ENCODE results near the gene SEMA6B. TPM values are rescaled to one million over a fixed set of nuclear protein-coding genes. Genes with fewer than 3 reads are reported as not detected.

Gene SEMA6B
- total and polyA plus RNA-seq, 2 of the 4 experiments (the other 2 are of a cell fraction), result 0.18 to 0.72 TPM

DNA sequence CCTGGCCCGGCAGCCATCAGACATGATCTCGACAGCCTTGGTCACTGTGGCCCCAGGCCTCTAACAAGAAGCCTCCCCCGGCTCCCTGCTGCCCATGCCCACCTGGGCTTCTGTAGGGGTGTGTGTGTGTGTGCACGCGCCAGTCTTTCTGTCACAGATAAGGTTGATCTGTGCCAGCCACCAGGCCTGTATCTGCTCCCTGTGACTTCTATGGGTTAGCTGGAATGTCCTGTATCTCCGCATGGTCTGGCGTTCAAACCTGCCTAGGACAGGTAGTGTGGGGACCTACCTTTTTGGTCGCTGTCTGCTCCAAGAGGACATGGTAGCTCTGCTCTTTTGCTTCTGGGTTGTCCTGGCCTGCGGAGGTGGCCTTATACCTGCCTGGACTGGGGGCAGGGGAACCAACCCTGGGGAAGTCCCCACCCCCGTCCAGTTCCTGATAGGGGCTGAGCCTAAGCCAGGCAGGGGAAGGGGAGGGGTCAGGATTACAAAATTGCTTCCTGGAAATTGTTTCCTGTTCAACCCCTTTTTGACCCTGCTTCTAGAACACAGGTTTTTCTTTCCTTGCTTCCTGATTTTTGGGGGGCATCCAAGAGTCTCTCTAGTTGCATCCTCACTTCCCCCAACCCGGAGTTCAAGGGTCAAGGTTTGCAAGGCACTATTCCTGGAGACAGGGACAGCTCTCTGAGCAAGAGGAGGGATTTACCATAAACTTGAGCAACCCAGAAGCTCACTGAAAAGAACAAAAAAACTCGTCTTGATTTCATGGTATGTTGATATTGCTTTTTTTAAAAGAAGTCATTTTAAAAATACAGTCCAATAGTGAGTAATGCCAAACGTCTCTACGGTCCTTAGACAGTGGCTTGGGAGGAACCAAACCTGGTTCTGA is 19.5 kb downstream of the SEMA6B start, which contains the start of gene LRG1:
Gene LRG1, minus strand, starts transcription at position 344 of the 889 bp plus-strand sequence. Its CDS starts 23 bp downstream, at position 321.
- Histone ChIP-seq H2BK20ac (ENCODE audit: low read depth, low read length) (no peak within 1 kb of the TSS), H2BK120ac (ENCODE audit: low read depth, low read length) (no peak within 1 kb of the TSS), H4K91ac (ENCODE audit: insufficient read depth, low read depth, low read length) (no peak within 1 kb of the TSS), H3K23ac (ENCODE audit: low read depth, low read length) (no peak within 1 kb of the TSS), H3K4me1 (ENCODE audit: control insufficient read depth, insufficient read depth, low read length) (no peaks in the 10 kb centered on the region; the same call in 1 of the 2 replicates), H3K18ac (ENCODE audit: low read depth, low read length) (no peak within 1 kb of the TSS), H2BK5ac (ENCODE audit: low read depth, low read length, poor library complexity, severe bottlenecking) (no peak within 1 kb of the TSS), H2AFZ (replicated peaks; ENCODE audit: low read length, poor library complexity) (no peak within 1 kb of the TSS), H2BK15ac (ENCODE audit: low read depth, low read length) (no peak within 1 kb of the TSS), H3K9ac (ENCODE audit: low read depth, low read length) (no peak within 1 kb of the TSS), H2AK5ac (ENCODE audit: low read depth, low read length) (no peak within 1 kb of the TSS), H3K9me1 (ENCODE audit: insufficient read depth, low read length) (no peaks in the 10 kb centered on the region), H3K79me1 (ENCODE audit: low read depth in 1 of 2, low read length in 2 of 2) (no peaks in the 10 kb centered on the region), H4K5ac (ENCODE audit: low read depth, low read length) (no peak within 1 kb of the TSS), H2AK9ac (replicated peaks; ENCODE audit: low read depth, low read length, poor library complexity) (no peak within 1 kb of the TSS), H3K36me3 (ENCODE audit: control insufficient read depth, insufficient read depth, low read length) (no peaks in the 10 kb centered on the region), H4K8ac (ENCODE audit: low read depth in 2 of 2, low read length in 2 of 2) (no peak within 1 kb of the TSS), H3K9me3 (ENCODE audit: control insufficient read depth, insufficient read depth, low read length) (peaks cover 6% of the 10 kb centered on the region), H3K4ac (ENCODE audit: low read depth, low read length) (no peak within 1 kb of the TSS), H3K27me3 (ENCODE audit: control insufficient read depth, insufficient read depth, low read length) (peaks cover 28% of the 10 kb centered on the region), H3K56ac (ENCODE audit: extremely low read depth, insufficient read depth, low read length) (no peak within 1 kb of the TSS), H3K27ac (ENCODE audit: insufficient read depth, low read length) (no peak within 1 kb of the TSS), H3K4me3 (ENCODE audit: insufficient read depth, low read depth, low read length) (no peak within 1 kb of the TSS), H4K20me1 (ENCODE audit: insufficient read depth, low read length) (no peaks in the 10 kb centered on the region), H3K14ac (replicated peaks; ENCODE audit: low read depth, low read length) (no peak within 1 kb of the TSS), H3K4me2 (ENCODE audit: low read depth, low read length) (no peak within 1 kb of the TSS)
- TF ChIP-seq MXI1 (IDR thresholded peaks at IDR 0.05; ENCODE audit: borderline replicate concordance, low read depth, low read length) (no peak), RFX5 (IDR thresholded peaks at IDR 0.05; ENCODE audit: low read depth, low read length) (no peak), RAD21 (IDR thresholded peaks at IDR 0.05; ENCODE audit: low read length) (no peak), USF2 (IDR thresholded peaks at IDR 0.05; ENCODE audit: low read depth, low read length) (no peak), POLR2A (IDR thresholded peaks at IDR 0.05; ENCODE audit: low read depth, low read length) (no peak), SMC3 (IDR thresholded peaks at IDR 0.05; ENCODE audit: low read depth, low read length) (no peak), MAZ (IDR thresholded peaks at IDR 0.05; ENCODE audit: borderline replicate concordance, low read depth, low read length) (no peak), ELK1 (IDR thresholded peaks at IDR 0.05; ENCODE audit: borderline replicate concordance, low read depth, low read length) (no peak), BHLHE40 (IDR thresholded peaks at IDR 0.05; ENCODE audit: low read depth, low read length) (no peak), RCOR1 (IDR thresholded peaks at IDR 0.05; ENCODE audit: insufficient replicate concordance, low read length) (no peak), NFE2L2 (IDR thresholded peaks at IDR 0.05; ENCODE audit: low read depth, low read length) (no peak)
- TF ChIP-seq, protein P1, sequence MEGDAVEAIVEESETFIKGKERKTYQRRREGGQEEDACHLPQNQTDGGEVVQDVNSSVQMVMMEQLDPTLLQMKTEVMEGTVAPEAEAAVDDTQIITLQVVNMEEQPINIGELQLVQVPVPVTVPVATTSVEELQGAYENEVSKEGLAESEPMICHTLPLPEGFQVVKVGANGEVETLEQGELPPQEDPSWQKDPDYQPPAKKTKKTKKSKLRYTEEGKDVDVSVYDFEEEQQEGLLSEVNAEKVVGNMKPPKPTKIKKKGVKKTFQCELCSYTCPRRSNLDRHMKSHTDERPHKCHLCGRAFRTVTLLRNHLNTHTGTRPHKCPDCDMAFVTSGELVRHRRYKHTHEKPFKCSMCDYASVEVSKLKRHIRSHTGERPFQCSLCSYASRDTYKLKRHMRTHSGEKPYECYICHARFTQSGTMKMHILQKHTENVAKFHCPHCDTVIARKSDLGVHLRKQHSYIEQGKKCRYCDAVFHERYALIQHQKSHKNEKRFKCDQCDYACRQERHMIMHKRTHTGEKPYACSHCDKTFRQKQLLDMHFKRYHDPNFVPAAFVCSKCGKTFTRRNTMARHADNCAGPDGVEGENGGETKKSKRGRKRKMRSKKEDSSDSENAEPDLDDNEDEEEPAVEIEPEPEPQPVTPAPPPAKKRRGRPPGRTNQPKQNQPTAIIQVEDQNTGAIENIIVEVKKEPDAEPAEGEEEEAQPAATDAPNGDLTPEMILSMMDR (conservative IDR thresholded peaks at IDR 0.05; ENCODE audit: low read depth, low read length), result no peak
- in situ Hi-C loops (cut with MboI; ENCODE audit: low sequenced_read_pairs) (no loop called here), dilution Hi-C loops (cut with HindIII; ENCODE audit: low sequenced_read_pairs, unreplicated experiment) (no loop called here), intact Hi-C loops (cut with micrococcal nuclease) (no loop called here)
- DNase-seq (no peak), ATAC-seq (ENCODE audit: low read depth) (no peak)
- 79% methylated on average over 6 of the region's 14 CpGs; no CpG with 5 or more reads in 1 of the 2 experiments for WGBS, 2 experiments (ENCODE audit: extremely low coverage in 2 of 2, insufficient read length in 1 of 2)
- POLR2A ChIA-PET (ENCODE audit: unreplicated experiment), result no interaction called here
- CTCF ChIA-PET, result interaction anchor here (0.8 kb wide), 1 partner anchor 94 kb away, joined by 3 read pairs; no protein-coding TSS in a partner anchor
- BruUV-seq (replicated peaks), result no TSS peak
